K562 (cell line): ENCODE measurements around the gene SIRPB1. TPM values are rescaled to one million over a fixed set of nuclear protein-coding genes. Genes with fewer than 3 reads are reported as not detected.

Experiments used
- ATAC-seq: fragments of 200-7000 bp; cut with Tn5 transposase; 3 replicates; pipeline ENCODE4 v1.9.1; 2020; ENCODE audit warnings: moderate library complexity
- BruUV-seq: library from RNA; stranded (reverse); fragments of 400-500 nt; replicated peaks from 2 replicates; lab custom pipeline; 2021; lab: Mats Ljungman, UMichigan
- CTCF ChIA-PET: fragments of 300-600 bp; formaldehyde crosslinking; extraction: SDS; loops from one replicate; lab custom pipeline; 2021; ENCODE audit warnings: low intra/inter-chr PET ratio; lab: Yijun Ruan, JAX
- POLR2A ChIA-PET: fragments of 300-600, 350-650 bp; sonication (Branson Sonifier 250); formaldehyde crosslinking; extraction: SDS; loops from one replicate; lab custom pipeline; 2021; ENCODE audit warnings: antibody characterized with exemption, inconsistent platforms; lab: Yijun Ruan, JAX
- DNase-seq, 4 experiments: peaks; one replicate each; pipeline versions ENCODE4 v3.0.0 to v3.0.0-alpha.2; 2011 to 2018; ENCODE audit warnings: low spot score in 3 of 4, mixed read lengths in 3 of 4; ENCODE audit errors: extremely low read depth in 1 of 4
- FAIRE-seq: peaks from 2 replicates; lab custom pipeline; 2011; peaks lifted over from hg19 to GRCh38; lab: Jason Lieb, UNC
- H2AFZ ChIP-seq: 2 replicates; pipeline ENCODE4 v1.6.0; 2011; ENCODE audit warnings: low read depth, low read length, control low read depth, inconsistent platforms
- H3K27ac ChIP-seq: fragments of 200-600 bp; 3 replicates; pipeline ENCODE4 v1.8.0; 2011; ENCODE audit warnings: low read depth, mild to moderate bottlenecking, control low read depth, inconsistent platforms, low read length, moderate library complexity, mixed read lengths; ENCODE audit errors: extremely low read depth
- H3K27me3 ChIP-seq, 2 experiments: fragments of 300-600 bp in 1 of 2; 2 replicates in 1 of 2; 3 replicates in 1 of 2; pipeline versions ENCODE4 v1.6.0 to v1.8.0; 2011; ENCODE audit warnings: inconsistent platforms in 2 of 2, low read length in 2 of 2, mild to moderate bottlenecking in 1 of 2, mixed read lengths in 1 of 2, moderate library complexity in 1 of 2; ENCODE audit not compliant: control insufficient read depth in 2 of 2, insufficient read depth in 2 of 2
- H3K36me3 ChIP-seq: fragments of 300-600 bp; 3 replicates; pipeline ENCODE4 v1.8.0; 2011; ENCODE audit warnings: mild to moderate bottlenecking, low read length, inconsistent platforms; ENCODE audit not compliant: control insufficient read depth, insufficient read depth
- H3K4me1 ChIP-seq, 2 experiments: fragments of 200-600 bp in 1 of 2; replicated peaks in 1 of 2; 2 replicates in 1 of 2; 3 replicates in 1 of 2; pipeline versions ENCODE4 v1.5.1 to v1.8.0; 2011; ENCODE audit warnings: inconsistent platforms in 2 of 2, low read length in 2 of 2, mild to moderate bottlenecking in 1 of 2, mixed read lengths in 1 of 2, moderate library complexity in 1 of 2; ENCODE audit not compliant: control insufficient read depth in 2 of 2, insufficient read depth in 2 of 2
- H3K4me2 ChIP-seq: 2 replicates; pipeline ENCODE4 v1.6.1; 2011; ENCODE audit warnings: low read length, control low read depth, inconsistent platforms, mixed read lengths; ENCODE audit not compliant: insufficient read depth
- H3K4me3 ChIP-seq: fragments of 200-600 bp; sonication (generic), shearing (Covaris generic); 2 replicates; pipeline ENCODE4 v1.5.1; 2016; ENCODE audit warnings: control low read depth, inconsistent platforms
- H3K79me2 ChIP-seq: fragments of 200-600 bp; 3 replicates; pipeline ENCODE4 v1.8.0; 2011; ENCODE audit warnings: low read length, inconsistent platforms; ENCODE audit not compliant: control insufficient read depth, insufficient read depth
- H3K9ac ChIP-seq, 2 experiments: 2 replicates each; pipeline versions ENCODE4 v1.6.0 to v1.6.1; 2011; ENCODE audit warnings: low read depth in 2 of 2, low read length in 2 of 2, control low read depth in 1 of 2, inconsistent platforms in 1 of 2, mild to moderate bottlenecking in 1 of 2, mixed read lengths in 1 of 2; ENCODE audit not compliant: insufficient read depth in 1 of 2
- H3K9me1 ChIP-seq: one replicate; pipeline ENCODE4 v1.6.0; 2011; ENCODE audit warnings: inconsistent platforms, mild to moderate bottlenecking, low read length, moderate library complexity; ENCODE audit not compliant: control insufficient read depth, insufficient read depth
- H3K9me3 ChIP-seq: replicated peaks from 2 replicates; pipeline ENCODE4 v1.5.1; 2011; ENCODE audit warnings: low read depth, low read length, inconsistent platforms; ENCODE audit not compliant: control insufficient read depth, insufficient read depth
- H4K20me1 ChIP-seq: replicated peaks from 2 replicates; pipeline ENCODE4 v1.6.1; 2011; ENCODE audit warnings: low read length, inconsistent platforms, mixed read lengths; ENCODE audit not compliant: control insufficient read depth, insufficient read depth
- RBM15 ChIP-seq: fragments of 200-400 bp; formaldehyde crosslinking; IDR thresholded peaks from 2 replicates; pipeline ENCODE4 v1.6.1; 2018; ENCODE audit warnings: mild to moderate bottlenecking, low read length, moderate library complexity; ENCODE audit not compliant: insufficient read depth
- ZBTB5 ChIP-seq: fragments of 450-650 bp; IDR thresholded peaks from 2 replicates; pipeline ENCODE4 v1.6.1; 2017; ENCODE audit warnings: antibody characterized with exemption
- ZNF239 ChIP-seq: fragments of 250-450 bp; sonication (Bioruptor Pico); IDR thresholded peaks from 2 replicates; pipeline ENCODE4 v1.4.0; 2020; ENCODE audit warnings: mild to moderate bottlenecking
- ZNF740 ChIP-seq, 3 experiments: fragments of 200-800 bp in 1 of 3; sonication (Bioruptor generic) in 1 of 3; sonication (generic) in 1 of 3; formaldehyde crosslinking in 1 of 3; IDR thresholded peaks; 2 replicates each; pipeline versions ENCODE4 v1.6.1 to v1.8.0; 2016 to 2022; ENCODE audit warnings: mild to moderate bottlenecking in 2 of 3, missing compliant biosample characterization in 2 of 3, missing genetic modification characterization in 2 of 3, missing genetic modification reagents in 1 of 3
- WGBS: fragments of 100-300 bp; shearing (Covaris generic); methylation state at CpG from one replicate; pipeline ENCODE4 v1.1.6; 2016; ENCODE audit warnings: low coverage, mixed read lengths; ENCODE audit not compliant: insufficient coverage; ENCODE audit errors: missing lambda C conversion rate; 5-methylcytosine and 5-hydroxymethylcytosine counted together
- in situ Hi-C: fragments of 300-500 bp; cut with MboI; formaldehyde crosslinking; loops from 4 replicates; pipeline ENCODE4 v1.15.0; 2018; ENCODE audit warnings: inconsistent platforms, mixed read lengths
- intact Hi-C: fragments of 100-400 bp; cut with micrococcal nuclease; formaldehyde crosslinking; loops from 2 replicates; pipeline ENCODE4 v1.14.2; 2022
- polyA plus RNA-seq, 8 experiments: library from polyadenylated mRNA; depleted of rRNA in 4 of 8; stranded (reverse) in 5 of 8; unstranded in 3 of 8; fragments of >200 nt; fragmentation: Nextera tagmentation in 2 of 8; fragmentation: Illumina TruSeq in 1 of 8; extraction: Ambion mirVana in 2 of 8; extraction: Trizol in 1 of 8; gene quantifications; 2 replicates each; pipeline versions ENCODE4 v1.2.1 to v1.2.3, GENCODE V29; 2011 to 2014; ENCODE audit warnings: inconsistent platforms in 1 of 8, missing spikeins in 1 of 8
- total RNA-seq, 7 experiments: library from RNA; depleted of rRNA in 6 of 7; stranded (reverse); fragments of >200 nt in 6 of 7; fragmentation: Illumina TruSeq in 2 of 7; extraction: Trizol in 2 of 7; gene quantifications; 2 replicates each; pipeline versions ENCODE4 v1.2.1 to v1.2.3, GENCODE V29; 2011 to 2021; ENCODE audit warnings: low replicate concordance in 1 of 7
- TF ChIP-seq, protein P1 (sequence below): fragments of 450-650 bp; formaldehyde crosslinking; IDR thresholded peaks from 2 replicates; pipeline ENCODE4 v1.4.0; 2022; ENCODE audit warnings: mild to moderate bottlenecking, moderate library complexity

SIRPB1 gene
- total and polyA plus RNA-seq, 9 of the 15 experiments (the other 6 are each of a cell fraction or from before 2014, with no cell fraction given): not detected

GRCh38 chr20:1628621-1629020, 8.8 kb upstream of the SIRPB1 start:
- H3K9me1 ChIP-seq: no peaks in the 10 kb centered on the region
- DNase-seq (no peak), FAIRE-seq (no peak), ATAC-seq (no peak)
- H3K36me3 ChIP-seq: no peaks in the 10 kb centered on the region
- H3K4me2 ChIP-seq: no peak overlapping the region
- H3K4me3 ChIP-seq: no peak overlapping the region
- no peak overlapping the region for H3K9ac ChIP-seq
- H3K27me3 ChIP-seq: peaks cover 0 to 11% of the 10 kb centered on the region in 2 experiments; a peak in 2 of 5 replicates
- no peaks in the 10 kb centered on the region for H3K4me1 ChIP-seq
- in situ Hi-C loops (loop anchor here (10.0 kb wide), 1 partner anchor 264 kb away; no protein-coding TSS in a partner anchor), intact Hi-C loops (no loop called here)
- BruUV-seq: no TSS peak
- H3K9me3 ChIP-seq: no peaks in the 10 kb centered on the region
- TF ChIP-seq RBM15 (no peak), ZNF740 (CRISPR knock-in tag; IDR thresholded peaks at IDR 0.05) (no peak), ZNF740 (tag; IDR thresholded peaks at IDR 0.05) (no peak), ZNF239 (CRISPR knock-in tag) (no peak), ZBTB5 (no peak)
- TF ChIP-seq, protein P1, sequence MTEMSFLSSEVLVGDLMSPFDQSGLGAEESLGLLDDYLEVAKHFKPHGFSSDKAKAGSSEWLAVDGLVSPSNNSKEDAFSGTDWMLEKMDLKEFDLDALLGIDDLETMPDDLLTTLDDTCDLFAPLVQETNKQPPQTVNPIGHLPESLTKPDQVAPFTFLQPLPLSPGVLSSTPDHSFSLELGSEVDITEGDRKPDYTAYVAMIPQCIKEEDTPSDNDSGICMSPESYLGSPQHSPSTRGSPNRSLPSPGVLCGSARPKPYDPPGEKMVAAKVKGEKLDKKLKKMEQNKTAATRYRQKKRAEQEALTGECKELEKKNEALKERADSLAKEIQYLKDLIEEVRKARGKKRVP (CRISPR knock-in tag): no peak
- no peak overlapping the region for H3K27ac ChIP-seq
- WGBS: 2% methylated on average over 5 of the region's 5 CpGs
- H3K79me2 ChIP-seq: no peaks in the 10 kb centered on the region
- ChIA-PET CTCF (no interaction called here), POLR2A (interaction anchor here (0.6 kb wide), 1 partner anchor 571 kb away, joined by 3 read pairs; no protein-coding TSS in a partner anchor)
- H4K20me1 ChIP-seq: no peaks in the 10 kb centered on the region
- no peak overlapping the region for H2AFZ ChIP-seq
